ENCODE measurements around the gene LRRC4. TPM values are rescaled to one million over a fixed set of nuclear protein-coding genes. Genes with fewer than 3 reads are reported as not detected.

The LRRC4 gene
- total and polyA plus RNA-seq, 8 donors = 5.7 to 24.4 (median 13.8) TPM

- H3K27ac ChIP-seq = no peak overlapping the region
- ATAC-seq (no peak), DNase-seq (no peak)
- TF ChIP-seq CTCF (IDR thresholded peaks at IDR 0.05) = no peak
- H3K4me3 ChIP-seq = no peak overlapping the region
- no peaks in the 10 kb centered on the region for H3K27me3 ChIP-seq
- peaks cover 0 to 23% of the 10 kb centered on the region in 2 donors for H3K4me1 ChIP-seq
- intact Hi-C loops (cut with DNase I) = no loop called here
- H3K9me3 ChIP-seq = no peaks in the 10 kb centered on the region
- H3K36me3 ChIP-seq = peaks cover 0 to 41% of the 10 kb centered on the region in 2 donors
These were observed 25.5 kb downstream of the LRRC4 start for GRCh38 chr7:128005759-128006159.

GRCh38 chr7:128005117-128005516, 26.1 kb downstream of the LRRC4 start:
- DNase-seq (no peak), ATAC-seq (no peak)
- Histone ChIP-seq H3K27me3 (no peaks in the 10 kb centered on the region), H3K27ac (no peak overlapping the region), H3K4me1 (peaks cover 0 to 26% of the 10 kb centered on the region in 2 donors), H3K36me3 (peaks cover 0 to 34% of the 10 kb centered on the region in 2 donors), H3K4me3 (no peak overlapping the region), H3K9me3 (no peaks in the 10 kb centered on the region)
- no peak for TF ChIP-seq CTCF (IDR thresholded peaks at IDR 0.05)
- intact Hi-C loops (cut with DNase I) = no loop called here

GRCh38 chr7:128004623-128005022, 26.6 kb downstream of the LRRC4 start:
- no peak for DNase-seq
- no peak for ATAC-seq
- no peak for TF ChIP-seq CTCF (IDR thresholded peaks at IDR 0.05)
- H3K27me3 ChIP-seq = no peaks in the 10 kb centered on the region
- H3K4me3 ChIP-seq = no peak overlapping the region
- intact Hi-C loops (cut with DNase I) = no loop called here
- H3K36me3 ChIP-seq = peaks cover 0 to 34% of the 10 kb centered on the region in 2 donors
- no peak overlapping the region for H3K27ac ChIP-seq
- H3K4me1 ChIP-seq = peaks cover 0 to 30% of the 10 kb centered on the region in 2 donors
- no peaks in the 10 kb centered on the region for H3K9me3 ChIP-seq

- Histone ChIP-seq H3K4me3 (no peak overlapping the region), H3K9me3 (no peaks in the 10 kb centered on the region), H3K27me3 (no peaks in the 10 kb centered on the region), H3K36me3 (peaks cover 0 to 34% of the 10 kb centered on the region in 2 donors), H3K27ac (peak overlapping the region in 1 of 2 donors; percentile 1), H3K4me1 (peaks cover 0 to 36% of the 10 kb centered on the region in 2 donors)
- ATAC-seq (peak; percentile 7), DNase-seq (no peak)
- intact Hi-C loops (cut with DNase I) = no loop called here
- TF ChIP-seq CTCF (IDR thresholded peaks at IDR 0.05) = no peak
These were observed 27.4 kb downstream of the LRRC4 start for GRCh38 chr7:128003787-128004186.

GRCh38 chr7:128003167-128003566, 28.1 kb downstream of the LRRC4 start:
- H3K9me3 ChIP-seq = no peaks in the 10 kb centered on the region
- ATAC-seq = no peak
- TF ChIP-seq CTCF (IDR thresholded peaks at IDR 0.05) = no peak
- H3K27ac ChIP-seq = no peak overlapping the region
- intact Hi-C loops (cut with DNase I) = no loop called here
- DNase-seq = no peak
- peaks cover 0 to 29% of the 10 kb centered on the region in 2 donors for H3K36me3 ChIP-seq
- H3K4me3 ChIP-seq = no peak overlapping the region
- peaks cover 0 to 42% of the 10 kb centered on the region in 2 donors for H3K4me1 ChIP-seq
- H3K27me3 ChIP-seq = no peaks in the 10 kb centered on the region
